Neural cell (in vitro differentiated cells): ENCODE data around the gene SHISA5. TPM values are rescaled to one million over a fixed set of nuclear protein-coding genes. Genes with fewer than 3 reads are reported as not detected.
"Not testable (repeated sequence)": the region's sequence is repeated elsewhere in the genome, so short reads cannot be mapped to it uniquely, and the experiment has no call there.

Experiments used
- H2AFZ ChIP-seq: fragments of 200-600, 300-800 bp; sonication (generic), shearing (Covaris generic); 2 replicates; pipeline ENCODE4 v1.6.0; 2014; ENCODE audit warnings: low read depth, mild to moderate bottlenecking, antibody characterized with exemption, low read length, moderate library complexity
- H3F3A ChIP-seq: fragments of 200-600 bp; shearing (Covaris generic); 2 replicates; pipeline ENCODE4 v1.6.1; 2016; ENCODE audit warnings: mild to moderate bottlenecking, moderate library complexity, mixed read lengths, antibody characterized with exemption, low read length; ENCODE audit not compliant: insufficient read depth, poor library complexity, severe bottlenecking
- H3K27ac ChIP-seq: fragments of 200-600, 300-800 bp; sonication (generic), shearing (Covaris generic); 2 replicates; pipeline ENCODE4 v1.5.1; 2014; ENCODE audit warnings: mild to moderate bottlenecking, low read length, moderate library complexity
- H3K27me3 ChIP-seq: fragments of 300-800, 200-600 bp; sonication (generic), shearing (Covaris generic); 2 replicates; pipeline ENCODE4 v1.6.0; 2014; ENCODE audit warnings: mild to moderate bottlenecking, low read depth, low read length, moderate library complexity; ENCODE audit not compliant: insufficient read depth
- H3K36me3 ChIP-seq: fragments of 300-800, 200-600 bp; sonication (generic), shearing (Covaris generic); 2 replicates; pipeline ENCODE4 v1.5.1; 2014; ENCODE audit warnings: mild to moderate bottlenecking, antibody characterized with exemption, low read length, moderate library complexity; ENCODE audit not compliant: insufficient read depth
- H3K4me2 ChIP-seq: fragments of 300-800, 200-600 bp; sonication (generic), shearing (Covaris generic); 2 replicates; pipeline ENCODE4 v1.6.0; 2014; ENCODE audit warnings: mild to moderate bottlenecking, low read length
- H3K4me3 ChIP-seq: fragments of 300-800, 200-600 bp; sonication (generic), shearing (Covaris generic); 2 replicates; pipeline ENCODE4 v1.5.1; 2014; ENCODE audit warnings: mild to moderate bottlenecking, low read length, moderate library complexity
- H3K79me2 ChIP-seq: fragments of 200-600 bp; shearing (Covaris generic); replicated peaks from 2 replicates; pipeline ENCODE4 v1.6.0; 2014; ENCODE audit warnings: mild to moderate bottlenecking, low read length, moderate library complexity; ENCODE audit not compliant: insufficient read depth
- H3K9ac ChIP-seq: fragments of 300-800, 200-600 bp; sonication (generic), shearing (Covaris generic); 2 replicates; pipeline ENCODE4 v1.6.1; 2016; ENCODE audit warnings: mild to moderate bottlenecking, low read length, mixed read lengths
- H3K9me2 ChIP-seq: fragments of 200-600 bp; shearing (Covaris generic); 2 replicates; pipeline ENCODE4 v1.6.1; 2016; ENCODE audit warnings: mild to moderate bottlenecking, low read length, mixed read lengths; ENCODE audit not compliant: insufficient read depth
- H3K9me3 ChIP-seq: fragments of 200-600, 300-800 bp; sonication (generic), shearing (Covaris generic); 2 replicates; pipeline ENCODE4 v1.6.1; 2016; ENCODE audit warnings: mild to moderate bottlenecking, mixed run types, low read length, moderate library complexity, mixed read lengths
- H4K20me1 ChIP-seq: fragments of 200-600 bp; shearing (Covaris generic); 2 replicates; pipeline ENCODE4 v1.6.1; 2016; ENCODE audit warnings: mild to moderate bottlenecking, mixed run types; ENCODE audit not compliant: insufficient read depth
- EP300 ChIP-seq: fragments of 450-650 bp; conservative IDR thresholded peaks from 2 replicates; pipeline ENCODE4 v1.6.1; 2014; ENCODE audit warnings: antibody characterized with exemption, mild to moderate bottlenecking, moderate library complexity; ENCODE audit not compliant: poor library complexity, severe bottlenecking
- MXI1 ChIP-seq: fragments of 450-650 bp; conservative IDR thresholded peaks from 2 replicates; pipeline ENCODE4 v1.6.1; 2014; ENCODE audit warnings: antibody characterized with exemption, mild to moderate bottlenecking; ENCODE audit not compliant: poor library complexity, severe bottlenecking
- POLR2AphosphoS5 ChIP-seq: IDR thresholded peaks from 2 replicates; pipeline ENCODE4 v1.6.1; 2012
- RAD21 ChIP-seq: fragments of 450-650 bp; conservative IDR thresholded peaks from 2 replicates; pipeline ENCODE4 v1.6.1; 2014; ENCODE audit warnings: antibody characterized with exemption, mild to moderate bottlenecking, moderate library complexity
- SMC3 ChIP-seq: fragments of 450-650 bp; conservative IDR thresholded peaks from 2 replicates; pipeline ENCODE4 v1.6.1; 2014; ENCODE audit warnings: antibody characterized with exemption, mild to moderate bottlenecking, moderate library complexity; ENCODE audit not compliant: poor library complexity
- TAF1 ChIP-seq: IDR thresholded peaks from 2 replicates; pipeline ENCODE4 v1.6.1; 2012; ENCODE audit warnings: low read depth
- polyA plus RNA-seq: library from polyadenylated mRNA; depleted of rRNA; stranded (reverse); fragments of >200 nt; gene quantifications from 2 replicates; pipeline ENCODE4 v1.2.3, GENCODE V29; 2014
- TF ChIP-seq, protein P1 (sequence below): fragments of 450-650 bp; IDR thresholded peaks from 2 replicates; pipeline ENCODE4 v1.5.1; 2014; ENCODE audit warnings: antibody characterized with exemption, mild to moderate bottlenecking, moderate library complexity; ENCODE audit not compliant: poor library complexity, severe bottlenecking
- TF ChIP-seq, protein P2 (sequence below): IDR thresholded peaks from 2 replicates; pipeline ENCODE4 v1.6.1; 2012; ENCODE audit warnings: borderline replicate concordance

The SHISA5 gene
- polyA plus RNA-seq, 1 donor from 2014 or later, result 121 TPM

- Histone ChIP-seq H3K27me3 (no peaks in the 10 kb centered on the region), H3K9ac (no peak overlapping the region), H3K4me3 (no peak overlapping the region), H3F3A (no peaks in the 10 kb centered on the region), H3K9me2 (no peaks in the 10 kb centered on the region), H3K4me2 (no peak overlapping the region), H3K79me2 (no peaks in the 10 kb centered on the region), H3K27ac (no peak overlapping the region), H4K20me1 (no peaks in the 10 kb centered on the region), H2AFZ (no peak overlapping the region), H3K9me3 (no peaks in the 10 kb centered on the region), H3K36me3 (peaks cover 5% of the 10 kb centered on the region)
- TF ChIP-seq MXI1 (no peak), EP300 (no peak), SMC3 (no peak), RAD21 (no peak), POLR2AphosphoS5 (no peak), TAF1 (no peak)
- TF ChIP-seq, protein P1, sequence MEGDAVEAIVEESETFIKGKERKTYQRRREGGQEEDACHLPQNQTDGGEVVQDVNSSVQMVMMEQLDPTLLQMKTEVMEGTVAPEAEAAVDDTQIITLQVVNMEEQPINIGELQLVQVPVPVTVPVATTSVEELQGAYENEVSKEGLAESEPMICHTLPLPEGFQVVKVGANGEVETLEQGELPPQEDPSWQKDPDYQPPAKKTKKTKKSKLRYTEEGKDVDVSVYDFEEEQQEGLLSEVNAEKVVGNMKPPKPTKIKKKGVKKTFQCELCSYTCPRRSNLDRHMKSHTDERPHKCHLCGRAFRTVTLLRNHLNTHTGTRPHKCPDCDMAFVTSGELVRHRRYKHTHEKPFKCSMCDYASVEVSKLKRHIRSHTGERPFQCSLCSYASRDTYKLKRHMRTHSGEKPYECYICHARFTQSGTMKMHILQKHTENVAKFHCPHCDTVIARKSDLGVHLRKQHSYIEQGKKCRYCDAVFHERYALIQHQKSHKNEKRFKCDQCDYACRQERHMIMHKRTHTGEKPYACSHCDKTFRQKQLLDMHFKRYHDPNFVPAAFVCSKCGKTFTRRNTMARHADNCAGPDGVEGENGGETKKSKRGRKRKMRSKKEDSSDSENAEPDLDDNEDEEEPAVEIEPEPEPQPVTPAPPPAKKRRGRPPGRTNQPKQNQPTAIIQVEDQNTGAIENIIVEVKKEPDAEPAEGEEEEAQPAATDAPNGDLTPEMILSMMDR, result no peak
- TF ChIP-seq, protein P2, sequence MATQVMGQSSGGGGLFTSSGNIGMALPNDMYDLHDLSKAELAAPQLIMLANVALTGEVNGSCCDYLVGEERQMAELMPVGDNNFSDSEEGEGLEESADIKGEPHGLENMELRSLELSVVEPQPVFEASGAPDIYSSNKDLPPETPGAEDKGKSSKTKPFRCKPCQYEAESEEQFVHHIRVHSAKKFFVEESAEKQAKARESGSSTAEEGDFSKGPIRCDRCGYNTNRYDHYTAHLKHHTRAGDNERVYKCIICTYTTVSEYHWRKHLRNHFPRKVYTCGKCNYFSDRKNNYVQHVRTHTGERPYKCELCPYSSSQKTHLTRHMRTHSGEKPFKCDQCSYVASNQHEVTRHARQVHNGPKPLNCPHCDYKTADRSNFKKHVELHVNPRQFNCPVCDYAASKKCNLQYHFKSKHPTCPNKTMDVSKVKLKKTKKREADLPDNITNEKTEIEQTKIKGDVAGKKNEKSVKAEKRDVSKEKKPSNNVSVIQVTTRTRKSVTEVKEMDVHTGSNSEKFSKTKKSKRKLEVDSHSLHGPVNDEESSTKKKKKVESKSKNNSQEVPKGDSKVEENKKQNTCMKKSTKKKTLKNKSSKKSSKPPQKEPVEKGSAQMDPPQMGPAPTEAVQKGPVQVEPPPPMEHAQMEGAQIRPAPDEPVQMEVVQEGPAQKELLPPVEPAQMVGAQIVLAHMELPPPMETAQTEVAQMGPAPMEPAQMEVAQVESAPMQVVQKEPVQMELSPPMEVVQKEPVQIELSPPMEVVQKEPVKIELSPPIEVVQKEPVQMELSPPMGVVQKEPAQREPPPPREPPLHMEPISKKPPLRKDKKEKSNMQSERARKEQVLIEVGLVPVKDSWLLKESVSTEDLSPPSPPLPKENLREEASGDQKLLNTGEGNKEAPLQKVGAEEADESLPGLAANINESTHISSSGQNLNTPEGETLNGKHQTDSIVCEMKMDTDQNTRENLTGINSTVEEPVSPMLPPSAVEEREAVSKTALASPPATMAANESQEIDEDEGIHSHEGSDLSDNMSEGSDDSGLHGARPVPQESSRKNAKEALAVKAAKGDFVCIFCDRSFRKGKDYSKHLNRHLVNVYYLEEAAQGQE, result no peak
These were observed 29.0 kb upstream of the SHISA5 start for GRCh38 chr3:48532977-48533337.

GRCh38 chr3:48532271-48532976 lies 28.4 kb upstream of the SHISA5 start:
- no peaks in the 10 kb centered on the region for H3K27me3 ChIP-seq
- H3K4me3 ChIP-seq, result no peak overlapping the region
- no peak overlapping the region for H3K27ac ChIP-seq
- TF ChIP-seq, protein P1, result no peak
- TF ChIP-seq, protein P2, result no peak
- H3K4me2 ChIP-seq, result no peak overlapping the region
- H3K9me2 ChIP-seq, result no peaks in the 10 kb centered on the region
- H3K9me3 ChIP-seq, result no peaks in the 10 kb centered on the region
- no peaks in the 10 kb centered on the region for H3K79me2 ChIP-seq
- H3K36me3 ChIP-seq, result peaks cover 5% of the 10 kb centered on the region
- H4K20me1 ChIP-seq, result no peaks in the 10 kb centered on the region
- H2AFZ ChIP-seq, result no peak overlapping the region
- no peak overlapping the region for H3K9ac ChIP-seq
- H3F3A ChIP-seq, result no peaks in the 10 kb centered on the region

- H2AFZ ChIP-seq, H3K27ac ChIP-seq, H3K9me2 ChIP-seq, H3K79me2 ChIP-seq, H3K9ac ChIP-seq, H3F3A ChIP-seq, H3K36me3 ChIP-seq, H3K27me3 ChIP-seq, H3K4me3 ChIP-seq, H3K4me2 ChIP-seq, H3K9me3 ChIP-seq, H4K20me1 ChIP-seq: not testable (repeated sequence)
These were observed 26.7 kb upstream of the SHISA5 start for GRCh38 chr3:48530701-48531100.
